Calu3 (cell line): ENCODE results near the gene RNF19B. TPM values are rescaled to one million over a fixed set of nuclear protein-coding genes. Genes with fewer than 3 reads are reported as not detected.

ENCODE experiments used
- BruUV-seq: library from RNA; stranded (reverse); fragments of 400-500 nt; replicated peaks from 2 replicates; lab custom pipeline; 2021; lab: Mats Ljungman, UMichigan
- CTCF ChIA-PET: fragments of 300-600 bp; sonication (Branson Sonifier 250); formaldehyde crosslinking; loops from one replicate; lab custom pipeline; 2022; ENCODE audit warnings: antibody characterized with exemption; lab: Charles Lee
- DNase-seq: peaks from one replicate; pipeline ENCODE4 v3.0.0; 2022
- H3K27ac Mint-ChIP-seq: one replicate; pipeline ENCODE4 v1.8.0; 2022; ENCODE audit warnings: mixed read lengths; ENCODE audit not compliant: unreplicated experiment
- H3K27me3 Mint-ChIP-seq: one replicate; pipeline ENCODE4 v1.8.0; 2022; ENCODE audit warnings: mixed read lengths; ENCODE audit not compliant: unreplicated experiment
- H3K36me3 Mint-ChIP-seq: one replicate; pipeline ENCODE4 v1.8.0; 2022; ENCODE audit warnings: mild to moderate bottlenecking, moderate library complexity, mixed read lengths; ENCODE audit not compliant: insufficient read depth, unreplicated experiment
- H3K4me1 Mint-ChIP-seq: one replicate; pipeline ENCODE4 v1.8.0; 2022; ENCODE audit warnings: mild to moderate bottlenecking, low read depth, mixed read lengths; ENCODE audit not compliant: unreplicated experiment
- H3K4me3 Mint-ChIP-seq: one replicate; pipeline ENCODE4 v1.8.0; 2022; ENCODE audit warnings: mild to moderate bottlenecking, low read depth, moderate library complexity, mixed read lengths; ENCODE audit not compliant: unreplicated experiment
- H3K9me3 Mint-ChIP-seq: one replicate; pipeline ENCODE4 v1.8.0; 2022; ENCODE audit warnings: low read depth, mixed read lengths; ENCODE audit not compliant: unreplicated experiment
- CTCF ChIP-seq: fragments of 200-600 bp; IDR thresholded peaks from one replicate; pipeline ENCODE4 v1.8.0; 2022; ENCODE audit warnings: antibody characterized with exemption; ENCODE audit not compliant: unreplicated experiment
- intact Hi-C: fragments of 100-400 bp; cut with micrococcal nuclease; formaldehyde crosslinking; loops from one replicate; pipeline ENCODE4 v1.10.0; 2022; ENCODE audit not compliant: unreplicated experiment
- total RNA-seq: library from RNA; stranded (reverse); gene quantifications from 2 replicates; pipeline ENCODE4 v1.2.3, GENCODE V29; 2022

Gene RNF19B
- total RNA-seq, 1 experiment from 2014 or later = 21.5 TPM

GRCh38 chr1:32928285-32928684, 36.3 kb downstream of the RNF19B start:
- no TSS peak for BruUV-seq
- Mint-ChIP-seq H3K27ac (no peak overlapping the region), H3K4me1 (peaks cover 16% of the 10 kb centered on the region), H3K9me3 (no peaks in the 10 kb centered on the region), H3K4me3 (no peak overlapping the region), H3K27me3 (peaks cover 30% of the 10 kb centered on the region), H3K36me3 (no peaks in the 10 kb centered on the region)
- no peak for DNase-seq
- CTCF ChIA-PET = no interaction called here
- TF ChIP-seq CTCF = no peak
- intact Hi-C loops = no loop called here

- H3K4me3 Mint-ChIP-seq = no peak overlapping the region
- intact Hi-C loops = no loop called here
- CTCF ChIA-PET = no interaction called here
Observed at GRCh38 chr1:32927441-32927840, 37.2 kb downstream of the RNF19B start.

GRCh38 chr1:32926562-32926961, 38.0 kb downstream of the RNF19B start:
- DNase-seq = no peak
- H3K36me3 Mint-ChIP-seq = no peaks in the 10 kb centered on the region
- peaks cover 13% of the 10 kb centered on the region for H3K4me1 Mint-ChIP-seq
- BruUV-seq = no TSS peak
- no peaks in the 10 kb centered on the region for H3K9me3 Mint-ChIP-seq
- no peak overlapping the region for H3K4me3 Mint-ChIP-seq
- CTCF ChIA-PET = no interaction called here
- TF ChIP-seq CTCF = no peak
- H3K27ac Mint-ChIP-seq = no peak overlapping the region
- H3K27me3 Mint-ChIP-seq = peaks cover 34% of the 10 kb centered on the region
- intact Hi-C loops = no loop called here

More at GRCh38 chr1:32927441-32927840, 37.2 kb downstream of the RNF19B start:
- no TSS peak for BruUV-seq
- Mint-ChIP-seq H3K27ac (no peak overlapping the region), H3K27me3 (peaks cover 34% of the 10 kb centered on the region), H3K9me3 (no peaks in the 10 kb centered on the region), H3K36me3 (no peaks in the 10 kb centered on the region), H3K4me1 (peaks cover 13% of the 10 kb centered on the region)
- no peak for DNase-seq
- no peak for TF ChIP-seq CTCF

GRCh38 chr1:32925403-32926162, 39.0 kb downstream of the RNF19B start:
- H3K36me3 Mint-ChIP-seq = no peaks in the 10 kb centered on the region
- no peak for TF ChIP-seq CTCF
- CTCF ChIA-PET = no interaction called here
- no peak overlapping the region for H3K4me3 Mint-ChIP-seq
- peaks cover 13% of the 10 kb centered on the region for H3K4me1 Mint-ChIP-seq
- BruUV-seq = no TSS peak
- H3K27me3 Mint-ChIP-seq = peaks cover 34% of the 10 kb centered on the region
- no peak overlapping the region for H3K27ac Mint-ChIP-seq
- intact Hi-C loops = no loop called here
- DNase-seq = no peak
- H3K9me3 Mint-ChIP-seq = no peaks in the 10 kb centered on the region
